ENCODE results near the gene TBC1D5. TPM values are rescaled to one million over a fixed set of nuclear protein-coding genes. Genes with fewer than 3 reads are reported as not detected.

TBC1D5 gene
- total and polyA plus RNA-seq, 2 of the 8 experiments (the other 6 are each of a cell fraction or from before 2014, with no cell fraction given): 11.0 to 22.9 TPM

GRCh38 chr3:17396036-17396435 lies 346.4 kb downstream of the TBC1D5 start:
- Histone ChIP-seq H3K79me1 (ENCODE audit: low read depth, low read length) (no peaks in the 10 kb centered on the region), H3K18ac (ENCODE audit: extremely low read depth, low read length) (no peak overlapping the region), H2AFZ (ENCODE audit: low read length) (no peak overlapping the region), H3K27ac (ENCODE audit: low read depth, low read length) (no peak overlapping the region), H4K91ac (replicated peaks; ENCODE audit: insufficient read length, low read length) (no peak overlapping the region), H3K56ac (replicated peaks; ENCODE audit: insufficient read length, low read depth, low read length) (no peak overlapping the region), H3K4me3 (ENCODE audit: extremely low read depth in 1 of 4, insufficient read depth in 2 of 4, low read depth in 3 of 4, low read length in 4 of 4) (no peak overlapping the region), H3K4me1 (replicated peaks in 1 of 4; ENCODE audit: control insufficient read depth in 3 of 4, insufficient read depth in 4 of 4, low read length in 3 of 4) (no peaks in the 10 kb centered on the region), H3K9me3 (ENCODE audit: insufficient read depth in 2 of 2, low read depth in 1 of 2, low read length in 1 of 2) (no peaks in the 10 kb centered on the region), H4K20me1 (replicated peaks in 1 of 2; ENCODE audit: control insufficient read depth in 1 of 2, insufficient read depth in 2 of 2, low read length in 2 of 2) (no peaks in the 10 kb centered on the region), H3K4ac (replicated peaks; ENCODE audit: insufficient read length, low read depth, low read length) (no peak overlapping the region), H4K8ac (ENCODE audit: extremely low read depth, insufficient read depth, low read length) (no peak overlapping the region), H3K79me2 (ENCODE audit: control insufficient read depth in 1 of 2, insufficient read depth in 2 of 2, low read length in 2 of 2) (no peaks in the 10 kb centered on the region), H2BK15ac (ENCODE audit: low read length) (no peak overlapping the region), H3K36me3 (ENCODE audit: control insufficient read depth in 2 of 4, insufficient read depth in 4 of 4, low read length in 3 of 4) (no peaks in the 10 kb centered on the region), H2BK12ac (ENCODE audit: low read depth, low read length) (no peak overlapping the region), H2BK20ac (ENCODE audit: low read length) (no peak overlapping the region), H3K27me3 (replicated peaks in 1 of 4; ENCODE audit: control insufficient read depth in 3 of 4, extremely low read depth in 1 of 4, insufficient read depth in 3 of 4, low read length in 3 of 4) (no peaks in the 10 kb centered on the region), H2BK5ac (ENCODE audit: low read depth, low read length) (no peak overlapping the region), H3K4me2 (ENCODE audit: insufficient read depth in 1 of 2, low read depth in 2 of 2, low read length in 2 of 2) (no peak overlapping the region), H3K14ac (ENCODE audit: insufficient read length) (no peak overlapping the region), H3K23me2 (ENCODE audit: low read depth, low read length) (no peaks in the 10 kb centered on the region), H4K5ac (ENCODE audit: insufficient read length, low read depth, low read length) (no peak overlapping the region), H3K23ac (ENCODE audit: insufficient read length) (no peak overlapping the region), H2AK5ac (ENCODE audit: low read depth, low read length) (no peak overlapping the region), H2BK120ac (replicated peaks; ENCODE audit: low read depth, low read length) (no peak overlapping the region), H3K9ac (replicated peaks in 1 of 4; ENCODE audit: extremely low read depth in 1 of 4, low read depth in 3 of 4, low read length in 3 of 4) (no peak overlapping the region)
- ChIA-PET CTCF (ENCODE audit: partially characterized antibody) (interaction anchor here (1.0 kb wide), 1 partner anchor 26 kb away, joined by 3 read pairs; no protein-coding TSS in a partner anchor), POLR2A (ENCODE audit: partially characterized antibody) (no interaction called here)
- TF ChIP-seq POLR2A (IDR thresholded peaks at IDR 0.05; ENCODE audit: control extremely low read depth in 1 of 2, low read depth in 2 of 2, low read length in 2 of 2) (no peak), EZH2 (IDR thresholded peaks at IDR 0.05; ENCODE audit: low read depth, low read length, severe bottlenecking) (no peak)
- WGBS, 2 experiments (ENCODE audit: extremely low coverage in 1 of 2, insufficient coverage in 1 of 2, insufficient read length in 1 of 2, insufficient replicate concordance in 2 of 2, low coverage in 1 of 2, low lambda C conversion rate in 2 of 2, missing lambda C conversion rate in 1 of 2): 89% methylated on average over 6 of the region's 6 CpGs; no CpG with 5 or more reads in 1 of the 2 experiments
- no peak for DNase-seq (ENCODE audit: low read depth in 1 of 2, low spot score in 2 of 2)
- FAIRE-seq: no peak
